NOMO-1 (cell line): ENCODE measurements around the gene MRPL50.

Experiments used
- DNase-seq, 2 experiments: peaks; one replicate each; lab custom pipeline; 2025; ENCODE audit not compliant: unreplicated experiment in 2 of 2; lab: John Stamatoyannopoulos, UW

The MRPL50 gene

GRCh38 chr9:101350285-101350684 lies 48.1 kb downstream of the MRPL50 start:
- DNase-seq: no peak

- DNase-seq: no peak
Measured at GRCh38 chr9:101342595-101342994, 55.8 kb downstream of the MRPL50 start.

GRCh38 chr9:101341958-101342357 lies 56.5 kb downstream of the MRPL50 start:
- DNase-seq: no peak
